GM23338 (cell line): ENCODE data around the gene LRRD1.

Source experiments
- CREB1 ChIP-seq: fragments of 250-450 bp; sonication (Bioruptor Pico); IDR thresholded peaks from 2 replicates; pipeline ENCODE4 v1.5.0; 2020; ENCODE audit warnings: low read depth, mild to moderate bottlenecking, moderate library complexity
- CTCF ChIP-seq, 2 experiments: fragments of 200-600 bp in 1 of 2; sonication (generic) in 1 of 2; conservative IDR thresholded peaks; 2 replicates each; pipeline versions ENCODE4 v1.5.1 to v1.6.1; 2016 to 2017; ENCODE audit warnings: antibody characterized with exemption in 2 of 2, low read depth in 2 of 2, mild to moderate bottlenecking in 2 of 2, moderate library complexity in 1 of 2
- POLR2AphosphoS5 ChIP-seq: IDR thresholded peaks from 2 replicates; pipeline ENCODE4 v1.6.1; 2016; ENCODE audit warnings: antibody characterized with exemption, low read depth
- REST ChIP-seq: IDR thresholded peaks from one replicate; pipeline ENCODE4 v1.6.1; 2018; ENCODE audit warnings: antibody characterized with exemption; ENCODE audit not compliant: unreplicated experiment

GRCh38 chr7:92161271-92161670 lies 17.7 kb downstream of the LRRD1 start:
- no peak for TF ChIP-seq CTCF (conservative IDR thresholded peaks at IDR 0.05; ENCODE audit: low read depth in 2 of 2)
- TF ChIP-seq CREB1 (CRISPR knock-in tag), result no peak
- TF ChIP-seq POLR2AphosphoS5, result no peak
- TF ChIP-seq REST, result no peak
